AG08395 (cell line): ENCODE results near the gene UGT1A9.
"Not testable (repeated sequence)": the region's sequence is repeated elsewhere in the genome, so short reads cannot be mapped to it uniquely, and the experiment has no call there.

Source experiments
- DNase-seq: peaks from one replicate; pipeline ENCODE4 v3.0.0; 2012; ENCODE audit warnings: mixed read lengths, low spot score

Gene UGT1A9

DNA sequence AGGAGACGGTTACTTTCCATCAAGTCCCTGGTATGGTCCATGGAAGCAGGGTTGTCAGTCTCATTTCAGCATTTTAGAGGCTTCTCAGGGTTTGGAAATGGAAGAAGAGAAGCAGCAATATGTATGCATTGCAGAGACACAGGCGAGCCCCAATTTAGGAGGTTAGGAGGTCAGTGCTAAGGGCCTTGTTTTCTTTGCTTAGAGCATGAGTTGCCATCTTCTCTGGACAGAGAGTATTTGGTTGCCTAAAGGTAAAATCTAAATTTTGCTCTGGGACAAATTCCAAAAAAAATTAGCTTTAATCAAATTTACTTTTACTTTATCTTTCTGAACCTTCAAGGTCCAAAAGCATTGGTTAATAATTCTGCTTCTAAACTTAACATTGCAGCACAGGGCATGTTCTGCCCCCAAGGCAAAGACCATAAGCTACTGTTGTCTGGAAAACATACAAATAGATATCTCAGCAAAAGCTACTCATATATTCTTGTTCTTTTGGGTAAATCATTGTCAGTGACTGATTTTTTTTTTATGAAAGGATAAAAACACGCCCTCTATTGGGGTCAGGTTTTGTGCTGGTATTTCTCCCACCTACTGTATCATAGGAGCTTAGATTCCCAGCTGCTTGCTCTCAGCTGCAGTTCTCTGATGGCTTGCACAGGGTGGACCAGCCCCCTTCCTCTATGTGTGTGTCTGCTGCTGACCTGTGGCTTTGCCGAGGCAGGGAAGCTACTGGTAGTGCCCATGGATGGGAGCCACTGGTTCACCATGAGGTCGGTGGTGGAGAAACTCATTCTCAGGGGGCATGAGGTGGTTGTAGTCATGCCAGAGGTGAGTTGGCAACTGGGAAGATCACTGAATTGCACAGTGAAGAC lies at the start of gene UGT1A9:
TSS of gene UGT1A9 (plus strand) at position 609 of the 872 bp plus-strand sequence. CDS start at position 646, 37 bp downstream.
- no peak for DNase-seq

DNA sequence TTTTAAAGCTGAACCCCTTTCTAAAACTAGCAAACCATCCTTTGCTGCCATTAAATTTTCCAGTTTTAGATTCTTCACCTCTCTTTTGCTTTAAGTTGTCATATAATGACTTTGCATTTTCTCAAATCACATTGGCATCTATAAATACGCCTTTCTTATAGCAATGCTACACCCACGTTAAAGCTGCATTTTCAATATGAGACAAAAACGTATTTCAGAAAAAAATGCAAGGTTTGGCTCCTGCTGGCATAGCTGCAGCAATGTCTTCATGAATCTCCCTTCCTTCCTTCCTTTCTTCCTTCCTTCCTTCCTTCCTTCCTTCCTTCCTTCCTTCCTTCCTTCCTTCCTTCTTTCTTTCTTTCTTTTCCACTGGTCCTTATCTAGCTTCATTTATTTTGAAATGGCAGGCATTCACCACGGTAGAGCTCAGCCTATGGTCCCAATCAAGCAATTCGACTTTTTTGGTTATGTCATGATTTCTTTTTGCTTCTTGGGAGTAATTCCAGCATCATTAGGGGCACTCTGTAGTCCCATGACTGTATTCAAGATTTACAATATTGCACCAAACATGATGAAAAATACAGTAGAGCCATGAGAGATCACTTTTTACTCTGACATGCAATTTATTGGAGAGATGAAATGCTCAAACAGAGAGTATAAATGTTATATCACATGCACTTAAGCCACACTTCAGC lies 44.2 kb upstream of the UGT1A9 start:
- no peak for DNase-seq

- DNase-seq, result not testable (repeated sequence)
Observed at GRCh38 chr2:233636306-233636705, 35.4 kb upstream of the UGT1A9 start, which contains the start of gene UGT1A10. UGT1A10 (plus strand) TSS chr2:233636448; CDS start chr2:233636523, 75 bp downstream.

- DNase-seq, result no peak
Observed at GRCh38 chr2:233638836-233639235, 32.9 kb upstream of the UGT1A9 start.

DNA sequence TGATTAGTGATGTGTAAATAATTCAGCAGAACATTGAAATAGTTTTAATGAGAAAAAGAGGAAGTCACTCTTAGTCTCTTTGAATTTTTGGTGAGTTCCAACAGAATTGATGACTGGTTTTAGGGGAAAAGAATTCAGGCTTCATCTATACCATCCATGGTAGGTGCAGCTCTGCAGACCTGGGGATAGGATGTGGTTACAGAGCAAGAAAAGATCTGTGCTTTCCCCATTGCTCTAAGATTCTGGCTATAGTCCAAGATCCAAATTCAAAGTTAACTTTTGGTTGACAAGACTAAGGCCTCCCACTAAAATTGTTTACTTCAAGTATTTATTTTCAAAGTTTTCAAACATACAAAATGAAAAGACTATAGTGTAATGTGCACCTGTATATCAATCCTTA lies 31.8 kb upstream of the UGT1A9 start:
- DNase-seq, result no peak

DNA sequence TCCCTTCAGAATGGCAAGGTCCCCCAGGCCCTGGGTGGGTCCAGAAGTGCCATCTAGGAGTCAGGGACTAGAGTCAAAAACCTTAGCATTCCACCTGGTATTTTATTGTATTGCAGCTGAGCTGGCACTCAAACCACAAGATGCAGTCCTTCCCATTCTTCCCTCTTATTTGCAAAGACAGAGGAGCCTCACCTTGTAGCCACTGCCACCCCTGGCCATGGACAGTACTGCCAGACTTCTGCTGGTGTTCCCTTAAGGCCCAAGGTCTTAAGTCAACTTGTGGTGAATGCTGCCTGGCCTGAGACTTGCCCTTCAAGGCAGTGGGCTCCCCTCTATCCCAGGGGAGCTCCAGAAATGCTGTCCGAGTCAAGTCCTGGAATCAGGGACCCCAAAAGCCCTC lies 28.6 kb upstream of the UGT1A9 start:
- DNase-seq, result no peak

DNA sequence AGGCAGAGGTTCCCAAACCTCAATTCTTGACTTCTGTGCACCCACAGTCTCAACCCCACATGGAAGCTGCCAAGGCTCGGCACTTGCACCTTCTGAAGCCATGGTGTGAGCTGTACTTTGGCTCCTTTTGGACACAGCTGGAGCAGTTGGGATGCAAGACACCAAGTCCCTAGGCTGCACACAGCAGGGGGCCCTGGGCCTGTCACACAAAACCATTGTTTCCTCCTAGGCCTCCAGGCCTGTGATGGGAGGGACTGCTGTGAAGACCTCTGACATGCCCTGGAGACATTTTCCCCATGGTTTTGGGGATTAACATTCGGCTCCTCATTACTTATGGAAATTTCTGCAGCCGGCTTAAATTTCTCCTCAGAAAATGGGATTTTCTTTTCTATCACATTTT lies 25.7 kb upstream of the UGT1A9 start:
- not testable (repeated sequence) for DNase-seq

DNA sequence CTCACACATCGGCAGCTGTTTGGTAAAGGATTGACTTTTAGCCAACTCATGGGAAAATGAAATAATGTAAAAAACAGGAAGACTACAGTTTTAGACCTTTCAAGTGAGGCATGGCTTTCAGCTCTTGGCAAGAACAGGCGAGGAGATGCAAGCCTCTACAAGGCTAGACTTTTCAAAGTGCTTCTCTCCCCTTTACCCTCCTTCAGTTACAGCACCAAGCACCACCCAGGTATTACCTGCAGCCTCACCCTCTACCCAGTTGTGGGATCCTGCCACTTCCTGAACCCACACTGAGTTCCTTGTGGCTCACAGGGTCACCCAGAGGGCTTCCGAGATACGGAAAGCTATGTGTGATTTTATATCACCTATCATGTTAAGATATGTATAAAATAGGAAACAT lies 20.7 kb upstream of the UGT1A9 start:
- DNase-seq, result no peak

DNA sequence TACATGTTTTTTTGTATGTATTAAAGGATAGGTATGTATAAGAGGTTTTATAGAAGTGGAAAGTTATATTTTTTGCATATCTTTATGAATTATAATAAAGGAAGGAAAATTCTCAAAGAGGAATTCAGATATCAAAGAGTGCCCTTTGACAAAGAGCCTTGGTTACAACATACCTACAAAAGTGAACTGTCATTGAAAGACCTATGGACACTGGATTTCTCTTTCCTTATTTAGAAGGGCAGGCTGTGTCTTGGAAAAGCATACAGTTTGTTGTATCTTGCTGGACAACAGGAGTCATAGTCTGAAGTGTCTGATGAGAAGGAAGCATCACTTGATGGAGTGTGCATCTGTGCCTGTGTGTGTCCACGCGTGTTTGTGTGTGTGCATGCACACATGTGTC lies 20.3 kb upstream of the UGT1A9 start:
- no peak for DNase-seq

- DNase-seq, result no peak
Observed at GRCh38 chr2:233654501-233654900, 17.2 kb upstream of the UGT1A9 start.

DNA sequence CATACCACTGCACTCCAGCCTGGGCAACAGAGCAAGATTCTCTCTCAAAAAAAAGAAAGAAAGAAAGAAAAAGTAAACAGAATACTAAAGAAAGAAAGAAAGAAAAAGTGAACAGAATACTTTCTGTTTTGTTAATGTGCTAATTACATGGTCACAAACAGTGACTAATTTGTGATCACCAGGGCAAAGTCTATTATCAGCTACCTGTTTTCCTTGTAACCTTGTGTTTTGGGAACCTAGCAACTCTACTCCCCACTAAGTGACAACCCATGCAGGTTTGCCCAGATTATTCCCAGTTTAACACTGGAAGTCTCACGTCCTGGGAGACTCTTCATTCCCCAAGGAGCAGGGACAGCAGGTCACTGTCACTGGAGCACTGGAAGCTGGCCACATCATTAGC lies 16.7 kb upstream of the UGT1A9 start:
- DNase-seq, result no peak

- DNase-seq, result not testable (repeated sequence)
Observed at GRCh38 chr2:233655943-233656342, 15.8 kb upstream of the UGT1A9 start.

DNA sequence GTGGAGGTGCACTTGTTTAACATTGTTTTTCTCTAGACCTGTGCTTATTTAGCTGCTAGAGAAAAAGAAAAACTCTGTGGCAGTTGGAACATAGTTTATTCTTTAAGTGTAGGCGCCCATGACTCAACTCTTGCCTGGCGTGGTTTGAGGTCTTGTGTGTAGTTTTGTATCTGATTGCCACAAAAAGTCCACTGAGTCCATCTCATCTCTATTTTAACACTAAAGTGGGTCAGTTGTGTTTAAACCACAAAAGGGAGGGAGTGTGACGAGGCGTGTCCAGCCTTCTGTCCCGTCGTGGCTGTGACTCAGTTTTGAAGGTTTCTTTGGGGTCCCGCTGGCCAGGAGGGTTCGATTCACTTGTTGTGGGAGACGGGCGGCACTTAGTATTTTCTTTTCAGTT lies 15.3 kb upstream of the UGT1A9 start:
- DNase-seq, result no peak

- no peak for DNase-seq
Observed at GRCh38 chr2:233658610-233659009, 13.1 kb upstream of the UGT1A9 start.

DNA sequence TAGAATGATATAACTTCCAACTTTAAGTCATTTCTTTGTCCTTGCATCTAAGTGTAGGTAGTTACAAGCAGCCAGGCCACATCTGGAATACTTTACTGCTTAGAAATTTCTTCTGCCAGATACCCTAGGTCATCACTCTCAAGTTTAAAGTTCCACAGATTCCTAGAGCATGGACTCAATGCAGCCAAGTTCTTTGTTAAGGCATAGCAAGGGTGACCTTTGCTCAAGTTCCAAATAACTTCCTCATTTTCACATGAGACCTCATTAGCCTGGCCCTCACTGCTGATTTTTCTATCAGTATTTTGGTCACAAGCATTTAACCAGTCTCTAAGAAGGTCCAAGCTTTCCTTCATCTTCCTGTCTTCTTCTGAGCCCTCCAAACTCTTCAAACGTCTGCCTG lies 7.8 kb upstream of the UGT1A9 start:
- DNase-seq, result no peak

GRCh38 chr2:233668605-233669260 lies 3.0 kb upstream of the UGT1A9 start:
- no peak for DNase-seq

DNA sequence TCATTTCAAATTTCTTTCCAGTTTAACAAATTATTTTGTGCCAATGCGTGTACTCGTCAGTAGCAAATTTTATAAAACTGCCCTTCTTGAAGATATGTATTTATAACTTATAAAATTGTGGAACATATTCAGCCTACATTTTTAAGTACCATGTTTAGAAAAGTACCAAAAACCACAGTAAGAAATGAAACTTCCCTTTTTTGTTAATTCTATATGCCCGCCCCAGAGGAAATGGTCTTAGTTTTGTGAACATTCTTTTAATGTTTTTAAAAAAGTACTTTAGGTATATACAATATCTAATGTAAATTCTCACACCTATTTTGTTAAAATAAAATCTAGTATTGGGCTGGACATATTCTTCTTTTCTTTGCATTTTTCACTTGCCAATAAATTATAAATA lies 1.2 kb downstream of the UGT1A9 start:
- DNase-seq, result no peak

DNA sequence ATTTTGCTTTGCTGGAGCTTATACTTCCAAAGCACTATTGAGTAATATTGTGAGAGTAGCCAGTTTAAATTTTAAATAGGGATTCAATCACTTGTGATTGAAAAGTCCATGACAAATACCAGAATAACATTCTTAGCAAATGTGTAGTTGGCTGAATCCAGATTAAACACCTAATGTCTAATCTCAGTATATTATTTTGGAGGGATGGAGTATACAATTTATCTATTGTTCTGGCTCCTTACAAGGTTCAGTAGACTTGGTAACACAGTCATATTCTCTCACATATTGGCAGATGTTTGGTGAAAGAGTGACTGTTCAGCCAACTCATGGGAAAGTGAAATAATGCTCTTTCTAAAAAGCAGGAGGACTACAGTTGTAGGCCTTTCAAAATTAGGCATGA lies 2.2 kb downstream of the UGT1A9 start:
- DNase-seq, result no peak

DNA sequence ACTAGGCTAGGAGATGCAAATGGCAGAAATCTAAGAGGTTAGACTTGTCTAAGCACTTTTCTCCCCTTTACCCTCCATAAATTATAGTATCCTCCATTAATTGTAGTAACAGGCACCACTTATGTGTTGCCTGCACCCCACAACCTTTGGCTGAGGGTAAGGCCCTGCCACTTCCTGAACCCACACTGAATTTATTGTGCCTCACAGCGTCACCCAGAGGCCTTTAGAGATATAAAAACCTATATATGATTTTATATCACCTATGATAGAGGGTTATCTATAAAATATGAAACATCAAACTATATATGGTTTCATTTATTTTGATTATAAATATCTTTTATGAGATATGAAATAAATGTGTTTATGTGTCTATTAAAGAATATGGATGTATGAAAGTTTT lies 2.6 kb downstream of the UGT1A9 start:
- no peak for DNase-seq

DNA sequence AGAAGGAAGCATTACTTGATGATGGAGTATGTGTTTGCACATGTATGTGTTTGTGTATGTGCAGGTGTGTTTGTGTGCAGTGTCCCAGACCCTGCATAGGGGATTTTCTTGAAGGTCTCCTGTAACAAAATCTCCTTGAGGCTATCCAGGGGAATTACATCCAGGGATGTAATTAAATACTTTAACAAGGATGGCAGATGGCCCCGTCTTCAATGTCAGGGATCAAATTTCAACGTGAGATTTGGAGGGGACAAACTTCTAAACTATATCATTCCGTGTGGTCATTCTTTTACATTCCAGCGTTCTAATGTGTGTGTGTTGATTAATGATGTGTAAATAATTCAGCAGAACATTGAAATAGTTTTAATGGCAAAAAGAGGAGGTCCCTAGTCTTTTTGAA lies 3.3 kb downstream of the UGT1A9 start:
- no peak for DNase-seq

- no peak for DNase-seq
Observed at GRCh38 chr2:233676046-233676445, 4.3 kb downstream of the UGT1A9 start.

- no peak for DNase-seq
Observed at GRCh38 chr2:233679196-233679595, 7.5 kb downstream of the UGT1A9 start.
